GM19099 (cell line): ENCODE measurements around the gene CYBA.

Experiments used
- POLR2A ChIP-seq: IDR thresholded peaks from 3 replicates; pipeline ENCODE4 v1.6.1; 2011; ENCODE audit warnings: low read depth; ENCODE audit not compliant: insufficient read length; ENCODE audit errors: extremely low read depth

CYBA gene

DNA sequence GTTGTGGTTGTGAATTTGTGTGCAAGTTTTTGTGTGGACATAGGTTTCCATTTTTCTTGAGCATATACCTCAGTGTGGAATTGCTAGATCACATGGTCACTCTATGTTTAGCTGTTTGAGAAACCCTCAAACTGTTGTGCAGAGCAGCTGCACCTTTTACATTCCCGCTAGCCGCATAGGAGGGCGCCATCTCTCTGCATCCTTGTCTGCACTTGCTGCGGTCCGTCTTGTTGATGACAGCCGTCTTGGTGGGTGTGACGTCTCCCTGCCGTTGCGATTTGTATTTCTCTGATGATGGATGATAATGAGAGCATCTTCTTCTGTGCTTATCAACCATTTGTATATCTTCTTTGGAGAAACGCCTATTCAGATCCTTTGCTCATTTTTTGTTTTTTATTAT lies 37.6 kb downstream of the CYBA start:
- no peak for TF ChIP-seq POLR2A

DNA sequence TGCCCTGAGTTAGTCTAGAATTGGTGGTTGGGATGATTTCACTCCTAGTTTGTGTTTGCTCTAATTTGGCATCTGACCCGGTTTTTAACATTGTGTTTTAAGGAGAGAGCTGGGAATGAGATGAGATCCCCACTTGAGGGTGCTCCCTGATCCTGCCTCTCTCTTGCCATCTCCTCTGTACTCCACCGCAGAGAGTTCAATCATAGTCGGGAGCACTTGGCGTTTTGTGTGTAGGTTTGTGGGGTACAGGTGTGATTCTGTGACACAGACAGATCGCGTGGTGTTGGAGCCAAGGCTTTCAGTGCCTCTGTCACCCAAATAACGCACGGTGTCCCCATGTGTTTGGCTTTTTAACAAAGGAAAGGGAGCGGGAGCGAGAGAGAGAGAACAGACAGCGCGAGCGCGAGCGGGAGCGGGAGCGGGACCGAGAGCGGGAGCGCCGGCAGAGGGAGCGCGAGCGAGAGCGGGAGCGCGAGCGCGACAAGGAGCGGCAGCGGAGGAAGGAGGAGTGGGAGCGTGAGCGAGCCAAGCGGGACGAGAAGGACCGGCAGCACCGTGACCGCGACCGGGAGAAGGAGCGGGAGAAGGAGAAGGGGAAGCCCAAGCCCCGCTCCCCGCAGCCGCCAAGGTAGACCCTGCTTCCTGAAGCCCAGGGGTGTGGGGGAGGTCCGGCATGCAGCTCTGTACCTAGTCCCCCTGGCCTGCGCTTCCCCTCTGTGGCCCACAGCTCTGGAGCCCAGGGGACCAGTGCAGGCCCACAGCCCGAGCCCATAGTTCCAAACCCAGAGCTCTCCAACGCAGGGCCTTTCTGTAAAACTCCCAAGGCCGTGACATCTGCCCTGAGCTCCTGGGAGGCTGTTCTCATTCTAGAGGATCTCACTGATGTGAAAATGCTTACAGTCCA lies 39.7 kb downstream of the CYBA start:
- no peak for TF ChIP-seq POLR2A

DNA sequence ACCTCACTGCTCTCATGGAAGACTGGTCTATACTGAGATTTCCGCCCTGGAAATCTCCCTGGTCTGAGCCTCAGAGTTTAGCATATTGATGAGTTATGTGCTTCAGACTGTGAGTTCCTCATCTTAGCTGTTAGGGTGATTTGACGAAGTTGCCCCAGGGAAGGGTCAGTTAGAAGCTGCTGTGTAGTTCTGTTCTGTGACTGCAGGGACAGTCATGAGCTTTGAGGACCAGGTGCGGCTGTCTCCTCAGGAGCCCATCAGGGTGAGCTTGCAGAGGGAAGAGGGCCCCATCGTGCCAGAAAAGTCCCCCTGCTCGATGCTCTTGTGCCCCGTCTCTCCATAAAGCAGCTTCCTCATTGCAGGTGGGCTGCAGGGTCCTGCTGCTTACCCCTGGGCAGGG lies 40.8 kb downstream of the CYBA start:
- no peak for TF ChIP-seq POLR2A

DNA sequence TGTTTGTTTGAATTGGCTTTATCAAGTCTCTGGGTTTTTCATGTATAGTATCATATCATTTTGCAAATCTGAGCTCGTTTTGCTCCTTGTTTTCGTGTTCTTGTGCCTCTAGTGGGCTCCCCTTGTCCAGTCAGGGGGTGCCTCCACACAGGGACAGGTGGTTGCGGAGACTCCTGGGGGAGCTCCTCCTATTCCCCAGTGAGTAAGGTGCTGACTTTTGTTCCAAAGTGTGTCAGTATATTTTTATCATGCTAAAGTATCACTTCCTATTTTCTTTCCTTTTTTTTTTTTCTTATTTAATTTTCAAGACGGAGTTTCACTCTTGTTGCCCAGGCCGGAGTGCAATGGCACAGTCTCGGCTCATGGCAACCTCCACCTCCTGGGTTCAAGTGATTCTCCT lies 42.8 kb downstream of the CYBA start:
- TF ChIP-seq POLR2A = no peak

DNA sequence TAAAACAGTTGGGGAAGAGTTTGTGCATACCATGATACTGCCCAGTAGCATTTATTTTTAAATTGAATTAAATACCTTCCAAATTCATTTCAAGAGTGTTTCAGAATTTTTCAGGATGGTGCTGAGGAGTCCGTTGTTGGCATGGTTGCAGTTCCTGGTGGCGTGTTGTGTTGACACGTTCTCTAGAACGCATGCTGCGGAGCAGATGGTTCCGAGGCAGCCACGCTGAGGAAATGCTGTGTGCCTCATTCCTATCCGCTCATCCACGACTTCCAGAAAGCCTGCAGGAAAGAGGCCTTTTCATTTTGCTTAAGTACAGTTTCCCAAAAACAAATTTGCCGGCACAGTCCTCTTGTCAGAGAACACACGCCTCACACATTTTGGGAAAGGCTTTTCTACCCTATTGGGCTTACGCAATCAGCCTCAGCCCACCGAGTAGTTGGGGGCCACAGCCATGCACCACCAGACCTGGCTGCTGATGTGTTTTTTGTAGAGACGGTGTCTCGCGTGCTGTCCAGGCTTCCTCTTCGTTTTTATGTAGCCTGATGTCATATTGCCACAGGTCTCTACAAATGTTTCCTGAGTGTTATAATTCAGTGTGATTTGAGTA lies 44.6 kb downstream of the CYBA start:
- TF ChIP-seq POLR2A = no peak

DNA sequence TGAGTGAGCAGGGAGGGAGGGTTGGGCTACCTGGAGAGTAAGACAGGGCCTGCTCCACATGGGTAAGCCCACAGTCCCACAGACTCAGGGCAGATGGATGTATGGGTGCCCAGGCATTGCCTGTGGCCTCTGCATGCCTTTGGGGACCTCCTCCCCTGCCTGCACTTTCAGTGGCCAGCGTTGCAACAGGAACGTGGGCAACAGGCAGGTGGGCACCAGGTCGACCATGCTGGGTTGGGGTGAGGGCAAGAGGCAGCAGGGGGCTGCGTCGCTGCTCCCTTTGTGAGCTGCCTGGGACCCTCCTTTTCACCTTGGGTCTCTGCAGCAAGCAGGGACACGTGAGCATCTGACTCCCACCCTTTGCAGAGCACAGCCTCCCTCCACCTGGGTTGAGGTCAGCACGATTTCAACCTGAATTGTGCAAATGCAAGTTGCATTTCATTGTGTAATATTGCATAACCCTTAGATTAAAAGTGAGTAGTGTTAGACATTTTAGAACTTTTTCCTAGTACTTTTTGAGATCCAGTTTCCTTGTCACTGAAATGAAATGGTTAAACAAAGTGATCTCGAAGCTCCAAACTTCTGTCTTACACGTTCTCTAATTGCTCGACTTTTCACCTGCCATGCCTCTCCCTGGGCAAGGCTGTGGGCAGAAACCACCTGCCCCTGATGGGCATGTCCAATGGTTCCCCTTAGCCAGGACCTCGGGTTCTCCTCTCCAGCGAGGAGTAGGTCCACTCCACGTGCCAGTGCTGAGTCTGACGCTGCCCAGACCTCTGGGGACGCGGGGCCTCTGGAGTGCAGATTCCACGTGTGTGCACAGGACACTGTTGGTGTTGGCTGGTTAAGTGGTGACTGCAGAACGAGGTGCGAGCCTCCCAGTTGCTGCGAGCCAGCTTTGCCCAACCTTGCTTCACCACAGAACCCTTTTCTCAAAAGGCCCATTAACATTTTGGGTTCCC lies 45.4 kb downstream of the CYBA start:
- TF ChIP-seq POLR2A = no peak

DNA sequence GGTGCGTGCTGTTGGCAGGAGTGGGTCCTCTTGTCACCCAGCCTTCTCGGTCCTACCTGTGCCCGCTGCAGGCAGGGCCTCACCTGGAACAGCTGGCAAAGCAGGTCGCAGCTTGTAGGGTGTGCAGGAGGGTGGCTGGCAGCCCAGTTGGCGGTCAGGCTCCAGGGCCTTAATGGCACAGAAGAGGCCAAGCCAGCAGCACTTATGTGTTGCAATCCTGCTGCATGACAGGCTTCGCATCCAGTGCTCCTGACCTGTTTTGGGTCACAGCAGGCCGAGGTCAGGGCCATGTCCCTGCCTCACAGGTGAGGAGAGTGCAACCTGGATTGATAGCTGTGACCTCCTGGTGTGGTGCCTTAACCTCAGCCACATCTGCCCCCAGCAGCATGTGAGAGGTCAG lies 48.8 kb downstream of the CYBA start:
- TF ChIP-seq POLR2A = no peak

DNA sequence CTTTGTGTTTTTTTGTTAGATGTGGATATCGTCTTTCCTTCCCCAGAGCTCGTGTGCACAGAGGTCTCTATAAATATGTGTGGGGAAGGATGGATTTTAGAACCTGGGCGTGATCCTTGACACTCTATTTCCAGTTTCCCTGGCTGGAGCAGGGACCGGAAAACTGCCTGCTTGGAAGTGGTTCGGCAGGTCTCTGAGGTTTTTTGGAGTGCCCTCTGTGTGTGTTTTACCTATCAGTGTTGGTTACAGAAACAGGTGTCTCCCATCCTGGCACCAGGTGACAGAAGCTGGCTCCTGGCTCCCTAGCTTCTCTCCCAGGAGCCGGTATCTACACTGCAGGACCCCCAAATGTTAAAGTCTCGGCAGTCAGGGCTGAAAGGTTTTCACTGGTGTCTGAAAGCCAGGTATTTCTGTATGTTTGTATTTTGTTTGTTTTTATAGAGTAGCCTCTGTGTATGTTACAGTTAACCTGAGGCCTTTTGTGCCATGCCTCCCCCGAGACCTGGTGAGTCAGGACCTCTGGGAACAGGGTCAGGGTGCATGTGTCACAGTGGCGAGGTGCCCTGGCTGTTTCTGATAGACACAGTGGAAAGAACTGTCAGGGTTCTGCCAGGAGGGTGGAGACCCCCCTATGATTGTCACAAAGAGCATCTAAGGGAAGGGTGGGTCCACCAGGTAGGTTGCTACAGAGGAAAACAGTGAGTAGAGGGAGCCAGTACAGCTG lies 49.4 kb downstream of the CYBA start:
- no peak for TF ChIP-seq POLR2A

DNA sequence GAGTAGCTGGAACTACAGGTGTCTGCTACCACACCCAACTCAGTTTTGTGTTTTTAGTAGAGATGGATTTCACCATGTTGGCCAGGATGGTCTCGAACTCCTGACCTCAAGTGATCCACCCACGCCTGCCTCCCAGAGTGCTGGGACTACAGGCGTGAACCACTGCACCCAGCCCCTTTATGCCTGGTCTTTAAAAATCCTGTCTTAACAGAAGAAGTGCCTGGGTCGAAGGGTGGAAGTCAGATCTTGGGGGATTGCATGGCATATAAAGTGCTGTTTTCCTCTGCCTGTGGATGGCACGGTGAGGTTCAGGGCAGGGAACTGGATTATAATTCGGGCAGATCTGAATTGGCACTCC lies 50.3 kb downstream of the CYBA start:
- no peak for TF ChIP-seq POLR2A

DNA sequence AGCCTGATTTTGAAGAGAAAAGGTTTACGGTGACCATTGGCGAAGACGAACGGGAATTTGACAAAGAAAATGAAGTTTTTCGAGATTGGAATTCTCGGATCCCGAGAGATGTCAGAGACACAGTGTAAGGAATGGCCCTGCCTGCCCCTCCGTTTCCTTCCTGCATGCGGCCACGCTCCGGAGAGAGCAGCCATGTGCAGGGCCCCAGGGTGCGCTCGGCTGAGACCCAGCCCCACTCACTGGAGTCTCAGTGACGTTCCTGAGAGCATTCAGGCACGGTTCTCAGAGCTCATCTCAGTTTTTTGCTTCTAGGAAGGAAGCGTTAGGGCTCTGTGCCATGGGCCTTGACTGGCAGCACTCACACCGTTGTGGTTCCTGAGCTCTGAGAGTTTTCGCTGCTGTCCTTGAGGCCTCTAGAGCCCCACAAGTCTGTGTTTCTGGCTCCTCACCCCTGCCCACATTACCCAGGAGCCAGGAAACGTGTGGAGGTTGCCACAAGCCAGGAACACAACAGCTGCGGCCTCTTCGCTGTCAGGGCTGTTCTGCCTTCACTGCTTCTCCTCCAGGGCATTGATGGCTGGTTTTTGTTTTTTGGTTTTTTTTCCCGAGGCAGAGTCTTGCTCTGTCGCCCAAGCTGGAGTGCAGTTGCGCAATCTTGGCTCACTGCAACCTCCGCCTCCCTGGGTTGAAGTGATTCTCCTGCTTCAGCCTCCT lies 50.9 kb downstream of the CYBA start:
- no peak for TF ChIP-seq POLR2A

DNA sequence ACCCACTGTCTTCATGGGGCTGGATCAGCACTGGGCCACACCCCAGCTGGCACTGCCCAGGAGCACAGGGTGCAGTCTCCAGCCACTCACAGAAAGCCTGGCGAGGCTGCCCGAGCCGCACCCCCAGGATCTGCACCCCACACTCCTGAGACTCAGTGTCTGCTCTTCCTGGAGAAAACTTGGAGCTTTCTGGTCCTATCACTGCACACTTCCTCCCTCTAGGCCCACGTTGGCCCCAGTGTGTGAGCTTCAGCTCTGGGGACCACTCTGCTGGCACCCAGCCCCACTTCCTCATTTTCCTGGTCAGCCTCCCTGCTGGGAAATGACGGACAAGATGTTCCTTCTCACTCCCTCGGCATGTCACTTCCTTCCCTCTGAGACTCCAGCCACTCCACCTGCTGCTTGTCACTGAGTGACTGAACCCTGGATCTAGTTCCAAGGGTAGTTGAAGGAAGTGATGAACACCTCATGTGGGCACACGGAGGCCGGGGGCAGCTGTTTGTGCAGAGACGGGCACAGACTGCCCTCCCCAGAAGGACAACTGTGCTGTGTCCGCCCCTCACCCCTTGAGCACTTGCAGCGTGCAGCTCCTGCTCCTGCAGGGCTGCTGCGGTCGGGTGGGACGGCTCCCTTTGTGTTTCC lies 51.6 kb downstream of the CYBA start:
- no peak for TF ChIP-seq POLR2A

DNA sequence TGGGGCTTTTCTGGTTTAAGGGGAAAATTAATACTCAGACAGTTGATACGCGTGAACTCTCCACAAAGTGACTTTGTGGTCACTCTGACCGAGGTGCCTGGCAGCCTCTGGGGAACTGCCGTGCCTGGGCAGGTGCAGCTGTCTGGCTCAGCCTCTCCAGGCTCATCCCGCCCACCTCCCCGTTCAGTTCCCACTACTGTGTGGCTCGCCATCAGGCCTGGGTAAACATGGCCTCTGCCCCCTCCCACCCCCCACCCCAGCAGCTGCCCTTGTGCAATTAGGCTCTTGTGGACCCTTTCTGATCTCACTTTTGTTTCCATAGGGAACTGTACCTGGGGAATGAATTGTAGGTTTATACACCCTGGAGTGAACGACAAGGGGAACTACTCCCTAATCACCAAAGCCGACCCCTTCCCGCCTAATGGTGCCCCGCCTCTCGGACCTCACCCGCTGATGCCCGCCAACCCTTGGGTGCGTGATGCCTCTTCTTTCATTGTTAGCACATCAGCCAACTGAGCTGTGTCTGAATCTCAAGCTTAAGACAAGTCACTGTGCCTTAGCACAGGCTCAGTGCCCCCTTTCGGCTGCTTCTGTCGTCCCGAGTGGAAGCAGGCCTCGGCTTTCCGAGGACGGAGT lies 52.9 kb downstream of the CYBA start:
- TF ChIP-seq POLR2A = no peak

DNA sequence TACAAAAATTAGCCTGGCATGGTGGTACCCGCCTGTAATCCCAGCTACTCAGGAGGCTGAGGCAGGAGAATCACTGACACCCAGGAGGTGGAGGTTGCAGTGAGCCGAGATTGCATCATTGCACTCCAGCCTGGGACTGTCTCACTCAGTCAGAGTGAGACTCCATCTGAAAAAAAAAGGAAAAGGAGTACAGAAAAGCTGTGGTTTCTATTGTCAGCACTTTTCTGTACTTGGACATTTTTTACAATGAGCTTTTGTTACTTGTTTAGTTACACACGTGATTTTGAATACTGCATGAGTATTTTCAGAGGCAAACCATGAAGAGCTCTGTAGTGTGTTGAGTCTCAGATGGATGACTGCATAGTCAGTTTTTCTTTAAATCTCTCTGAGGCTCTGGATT lies 54.4 kb downstream of the CYBA start:
- no peak for TF ChIP-seq POLR2A

DNA sequence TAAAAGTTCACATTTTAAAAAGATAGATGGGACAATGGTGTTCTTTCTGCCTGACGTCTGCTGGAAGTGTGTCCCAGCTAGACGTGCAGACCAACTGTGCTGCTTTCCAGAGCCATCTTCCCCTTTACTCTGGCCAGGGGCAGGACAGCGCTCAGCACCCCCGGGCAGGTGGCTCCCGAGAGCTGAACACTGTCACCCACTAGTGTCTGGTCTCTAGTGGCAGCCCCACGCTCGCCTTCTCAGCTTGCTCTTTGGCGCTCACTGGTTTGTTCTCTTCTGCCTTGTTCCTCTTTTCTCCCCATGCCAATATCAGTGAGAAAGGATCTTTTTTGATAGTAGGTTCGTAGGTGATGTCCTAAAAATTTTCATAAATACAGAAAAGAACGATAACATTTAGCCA lies 54.9 kb downstream of the CYBA start:
- no peak for TF ChIP-seq POLR2A

DNA sequence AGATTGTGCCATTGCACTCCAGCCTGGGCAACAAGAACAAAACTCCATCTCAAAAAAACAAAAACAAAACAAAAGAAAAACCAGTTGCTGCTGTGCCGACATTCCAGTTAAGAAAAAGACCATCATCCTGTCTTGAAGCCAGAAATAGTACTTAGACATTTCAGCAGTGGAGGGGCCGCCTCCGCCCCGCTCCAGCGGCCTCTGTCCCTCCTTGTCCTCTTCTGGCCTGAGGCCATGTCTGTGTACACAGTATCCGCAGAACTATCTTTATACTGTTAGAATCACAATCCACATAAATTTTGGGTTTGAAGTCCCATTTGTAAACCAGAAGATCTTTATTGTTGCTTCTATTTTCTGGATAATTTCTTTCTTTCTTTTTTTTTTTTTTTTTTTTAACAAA lies 55.8 kb downstream of the CYBA start:
- no peak for TF ChIP-seq POLR2A
